ENCODE results near the gene EHBP1L1. TPM values are rescaled to one million over a fixed set of nuclear protein-coding genes. Genes with fewer than 3 reads are reported as not detected.

The EHBP1L1 gene
- total RNA-seq, 2 experiments from 2014 or later: 88.3 to 98.8 TPM

DNA sequence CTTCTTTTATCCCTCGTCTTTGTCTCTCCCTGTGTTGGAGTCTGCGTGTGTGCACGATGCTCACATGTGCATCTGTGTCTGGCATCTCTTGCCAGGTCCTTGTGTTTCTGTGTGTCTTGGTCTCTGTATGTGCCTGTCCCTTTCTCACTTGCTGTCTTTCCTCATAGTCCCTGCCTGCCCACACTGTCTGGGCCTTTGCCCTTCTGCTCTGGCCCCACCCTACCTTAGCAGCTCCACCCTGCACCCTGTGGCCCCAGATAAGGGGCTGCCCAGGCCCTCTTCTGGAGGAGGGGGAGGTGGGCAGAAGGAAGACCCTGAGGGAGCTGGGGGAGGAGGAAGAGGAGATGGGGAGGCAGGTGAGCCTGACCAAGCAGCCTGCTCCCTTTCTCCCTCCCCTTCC lies 2.8 kb downstream of the EHBP1L1 start:
- ChIA-PET POLR2A (no interaction called here), CTCF (interaction anchor here (1.1 to 2.9 kb wide), 2 partner anchors 15 to 37 kb away, joined by 3 to 13 read pairs; no protein-coding TSS in a partner anchor)
- peak overlapping the region; percentile 90 for H3K4me3 Mint-ChIP-seq
- H3K9me3 Mint-ChIP-seq (ENCODE audit: low read depth): no peaks in the 10 kb centered on the region
- intact Hi-C loops (cut with DNase I, micrococcal nuclease): loop anchor here in 1 of 2 experiments (5.0 kb wide), 1 partner anchor 84 kb away; the partner anchor contains the start of gene RELA
- no peaks in the 10 kb centered on the region for H3K27me3 Mint-ChIP-seq
- H3K36me3 Mint-ChIP-seq (ENCODE audit: low read depth): peaks cover 52% of the 10 kb centered on the region
- peaks cover 29% of the 10 kb centered on the region for H3K4me1 Mint-ChIP-seq
- ATAC-seq (no peak), DNase-seq (no peak)
- H3K27ac Mint-ChIP-seq: peak overlapping the region; percentile 2

- Mint-ChIP-seq H3K27ac (no peak overlapping the region), H3K9me3 (ENCODE audit: low read depth) (no peaks in the 10 kb centered on the region), H3K4me3 (no peak overlapping the region), H3K27me3 (no peaks in the 10 kb centered on the region), H3K4me1 (peaks cover 28% of the 10 kb centered on the region), H3K36me3 (ENCODE audit: low read depth) (peaks cover 52% of the 10 kb centered on the region)
- ATAC-seq (no peak), DNase-seq (no peak)
- ChIA-PET CTCF (interaction anchor here (0.6 to 1.1 kb wide), 2 partner anchors 37 to 165 kb away, joined by 3 read pairs; no protein-coding TSS in a partner anchor), POLR2A (no interaction called here)
- intact Hi-C loops (cut with DNase I, micrococcal nuclease): loop anchor here in 1 of 2 experiments (5.0 kb wide), 1 partner anchor 83 kb away; the partner anchor contains the start of gene RELA
Measured at GRCh38 chr11:65579291-65579690, 3.4 kb downstream of the EHBP1L1 start.

GRCh38 chr11:65580031-65580692 lies 4.3 kb downstream of the EHBP1L1 start:
- ChIA-PET CTCF (no interaction called here), POLR2A (no interaction called here)
- Mint-ChIP-seq H3K27me3 (no peaks in the 10 kb centered on the region), H3K36me3 (ENCODE audit: low read depth) (peaks cover 53% of the 10 kb centered on the region), H3K4me1 (peaks cover 22% of the 10 kb centered on the region), H3K9me3 (ENCODE audit: low read depth) (no peaks in the 10 kb centered on the region), H3K27ac (no peak overlapping the region), H3K4me3 (no peak overlapping the region)
- intact Hi-C loops (cut with DNase I, micrococcal nuclease): no loop called here
- DNase-seq (no peak), ATAC-seq (no peak)

DNA sequence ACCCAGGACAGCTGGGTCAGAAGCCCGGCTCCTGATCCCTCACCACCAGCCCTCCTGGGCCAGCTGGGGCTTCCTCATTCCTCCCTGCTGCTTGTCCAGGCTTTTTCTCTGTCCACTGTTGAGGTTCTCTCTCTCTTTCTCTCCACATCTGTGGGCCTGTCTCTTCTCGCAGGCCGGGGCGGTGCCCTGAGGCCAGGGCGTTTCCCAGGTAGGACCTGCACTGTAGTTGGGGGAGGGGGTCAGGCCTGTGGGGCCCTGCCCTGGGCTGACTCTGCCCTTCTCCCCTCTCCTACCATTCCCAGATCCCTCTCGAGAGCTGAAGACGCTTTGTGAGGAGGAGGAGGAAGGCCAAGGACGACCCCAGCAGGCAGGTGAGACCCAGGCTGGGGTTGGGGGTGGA lies 4.9 kb downstream of the EHBP1L1 start:
- H3K36me3 Mint-ChIP-seq (ENCODE audit: low read depth): peaks cover 51% of the 10 kb centered on the region
- H3K4me1 Mint-ChIP-seq: peaks cover 18% of the 10 kb centered on the region
- intact Hi-C loops (cut with DNase I, micrococcal nuclease): no loop called here
- no peak overlapping the region for H3K27ac Mint-ChIP-seq
- ChIA-PET CTCF (interaction anchor here (0.9 kb wide), 1 partner anchor 36 kb away, joined by 3 read pairs; no protein-coding TSS in a partner anchor), POLR2A (no interaction called here)
- DNase-seq (no peak), ATAC-seq (no peak)
- no peak overlapping the region for H3K4me3 Mint-ChIP-seq
- no peaks in the 10 kb centered on the region for H3K9me3 Mint-ChIP-seq (ENCODE audit: low read depth)
- no peaks in the 10 kb centered on the region for H3K27me3 Mint-ChIP-seq

GRCh38 chr11:65581928-65582327 lies 6.1 kb downstream of the EHBP1L1 start:
- ATAC-seq (no peak), DNase-seq (no peak)
- H3K36me3 Mint-ChIP-seq (ENCODE audit: low read depth): peaks cover 56% of the 10 kb centered on the region
- H3K27ac Mint-ChIP-seq: no peak overlapping the region
- POLR2A ChIA-PET: interaction anchor here (0.6 kb wide), 1 partner anchor 33 kb away, joined by 7 read pairs; no protein-coding TSS in a partner anchor
- intact Hi-C loops (cut with DNase I, micrococcal nuclease): no loop called here
- H3K27me3 Mint-ChIP-seq: no peaks in the 10 kb centered on the region
- no peak overlapping the region for H3K4me3 Mint-ChIP-seq
- H3K4me1 Mint-ChIP-seq: peaks cover 25% of the 10 kb centered on the region
- CTCF ChIA-PET: interaction anchor here (0.7 kb wide), 1 partner anchor 8 kb away, joined by 4 read pairs; no protein-coding TSS in a partner anchor
- no peaks in the 10 kb centered on the region for H3K9me3 Mint-ChIP-seq (ENCODE audit: low read depth)

- Mint-ChIP-seq H3K9me3 (ENCODE audit: low read depth) (no peaks in the 10 kb centered on the region), H3K27me3 (no peaks in the 10 kb centered on the region), H3K36me3 (ENCODE audit: low read depth) (peaks cover 62% of the 10 kb centered on the region), H3K4me3 (no peak overlapping the region), H3K4me1 (peaks cover 31% of the 10 kb centered on the region), H3K27ac (peak overlapping the region; percentile 37)
- intact Hi-C loops (cut with DNase I, micrococcal nuclease): no loop called here
- DNase-seq (no peak), ATAC-seq (no peak)
- ChIA-PET POLR2A (no interaction called here), CTCF (interaction anchor here (1.1 to 1.8 kb wide), 2 partner anchors 10 to 12 kb away, joined by 3 to 5 read pairs; no protein-coding TSS in a partner anchor)
Measured at GRCh38 chr11:65583589-65583988, 7.7 kb downstream of the EHBP1L1 start.

- no peak overlapping the region for H3K27ac Mint-ChIP-seq
- no peak overlapping the region for H3K4me3 Mint-ChIP-seq
- peaks cover 35% of the 10 kb centered on the region for H3K4me1 Mint-ChIP-seq
- no peaks in the 10 kb centered on the region for H3K9me3 Mint-ChIP-seq (ENCODE audit: low read depth)
- H3K36me3 Mint-ChIP-seq (ENCODE audit: low read depth): peaks cover 59% of the 10 kb centered on the region
- intact Hi-C loops (cut with DNase I, micrococcal nuclease): no loop called here
- DNase-seq (no peak), ATAC-seq (no peak)
- ChIA-PET POLR2A (no interaction called here), CTCF (interaction anchor here (1.1 to 1.8 kb wide), 2 partner anchors 9 to 13 kb away, joined by 3 to 5 read pairs; no protein-coding TSS in a partner anchor)
- H3K27me3 Mint-ChIP-seq: no peaks in the 10 kb centered on the region
Measured at GRCh38 chr11:65584106-65584505, 8.3 kb downstream of the EHBP1L1 start.

DNA sequence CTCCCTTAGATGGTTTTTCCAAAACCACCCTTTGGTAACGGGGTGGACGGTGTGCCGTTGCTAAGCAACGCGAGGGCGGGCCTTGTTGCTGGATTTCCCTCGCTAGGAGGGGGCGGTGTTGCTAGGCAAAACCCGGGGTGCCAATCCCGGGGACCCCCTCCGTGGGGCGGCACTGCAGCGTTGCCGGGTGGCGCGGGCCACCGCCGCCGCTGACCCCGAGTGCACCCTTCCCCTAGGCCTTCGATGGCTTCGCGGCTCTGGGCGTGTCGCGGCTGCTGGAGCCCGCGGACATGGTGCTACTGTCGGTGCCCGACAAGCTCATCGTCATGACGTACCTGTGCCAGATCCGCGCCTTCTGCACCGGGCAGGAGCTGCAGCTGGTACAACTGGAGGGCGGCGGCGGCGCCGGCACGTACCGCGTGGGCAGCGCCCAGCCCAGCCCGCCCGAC lies 8.9 kb downstream of the EHBP1L1 start:
- Mint-ChIP-seq H3K9me3 (ENCODE audit: low read depth) (no peaks in the 10 kb centered on the region), H3K4me3 (no peak overlapping the region), H3K36me3 (ENCODE audit: low read depth) (peaks cover 53% of the 10 kb centered on the region), H3K27me3 (no peaks in the 10 kb centered on the region), H3K4me1 (peaks cover 37% of the 10 kb centered on the region), H3K27ac (no peak overlapping the region)
- DNase-seq (no peak), ATAC-seq (no peak)
- CTCF ChIA-PET: interaction anchor here (0.9 to 1.8 kb wide), 3 partner anchors 8 to 13 kb away, joined by 3 to 5 read pairs (median 3); no protein-coding TSS in a partner anchor
- POLR2A ChIA-PET: interaction anchor here (1.1 kb wide), 1 partner anchor 9 kb away, joined by 4 read pairs; no protein-coding TSS in a partner anchor
- intact Hi-C loops (cut with DNase I, micrococcal nuclease): loop anchor here in 1 of 2 experiments (5.0 kb wide), 1 partner anchor 217 kb away; no protein-coding TSS in a partner anchor

GRCh38 chr11:65585396-65586246 lies 9.8 kb downstream of the EHBP1L1 start:
- Mint-ChIP-seq H3K4me3 (no peak overlapping the region), H3K36me3 (ENCODE audit: low read depth) (peaks cover 52% of the 10 kb centered on the region), H3K27ac (peak overlapping the region; percentile 65), H3K9me3 (ENCODE audit: low read depth) (no peaks in the 10 kb centered on the region), H3K4me1 (peaks cover 39% of the 10 kb centered on the region), H3K27me3 (no peaks in the 10 kb centered on the region)
- DNase-seq: no peak
- ChIA-PET POLR2A (interaction anchor here (1.1 kb wide), 1 partner anchor 8 kb away, joined by 4 read pairs; no protein-coding TSS in a partner anchor), CTCF (interaction anchor here (0.9 to 5.0 kb wide), 4 partner anchors 8 to 45 kb away, joined by 3 to 56 read pairs (median 27); partner anchors contain the start of gene EHBP1L1)
- ATAC-seq: no peak
- intact Hi-C loops (cut with DNase I, micrococcal nuclease): loop anchor here in 1 of 2 experiments (5.0 kb wide), 1 partner anchor 218 kb away; no protein-coding TSS in a partner anchor

- H3K27me3 Mint-ChIP-seq: no peaks in the 10 kb centered on the region
- DNase-seq: no peak
- peaks cover 47% of the 10 kb centered on the region for H3K36me3 Mint-ChIP-seq (ENCODE audit: low read depth)
- ChIA-PET CTCF (interaction anchor here (0.9 to 5.0 kb wide), 5 partner anchors 10 to 52 kb away, joined by 3 to 56 read pairs (median 12); partner anchors contain the start of gene EHBP1L1), POLR2A (no interaction called here)
- H3K9me3 Mint-ChIP-seq (ENCODE audit: low read depth): no peaks in the 10 kb centered on the region
- H3K27ac Mint-ChIP-seq: peak overlapping the region; percentile 65
- intact Hi-C loops (cut with DNase I, micrococcal nuclease): loop anchor here in 1 of 2 experiments (5.0 kb wide), 1 partner anchor 219 kb away; no protein-coding TSS in a partner anchor
- peaks cover 39% of the 10 kb centered on the region for H3K4me1 Mint-ChIP-seq
- no peak overlapping the region for H3K4me3 Mint-ChIP-seq
- ATAC-seq: no peak
Measured at GRCh38 chr11:65586247-65586630, 10.4 kb downstream of the EHBP1L1 start.

GRCh38 chr11:65586676-65587075 lies 10.8 kb downstream of the EHBP1L1 start:
- Mint-ChIP-seq H3K27ac (peak overlapping the region; percentile 65), H3K4me1 (peaks cover 39% of the 10 kb centered on the region), H3K27me3 (no peaks in the 10 kb centered on the region), H3K4me3 (no peak overlapping the region), H3K9me3 (ENCODE audit: low read depth) (no peaks in the 10 kb centered on the region), H3K36me3 (ENCODE audit: low read depth) (peaks cover 44% of the 10 kb centered on the region)
- intact Hi-C loops (cut with DNase I, micrococcal nuclease): loop anchor here in 1 of 2 experiments (5.0 kb wide), 1 partner anchor 219 kb away; no protein-coding TSS in a partner anchor
- ATAC-seq (no peak), DNase-seq (no peak)
- CTCF ChIA-PET: interaction anchor here (0.9 to 5.0 kb wide), 6 partner anchors 10 to 52 kb away, joined by 3 to 56 read pairs (median 10); partner anchors contain the start of gene EHBP1L1
- POLR2A ChIA-PET: no interaction called here

All from activated CD4-positive, alpha-beta T cell treated with anti-CD3 and anti-CD28 coated beads for 36 hours (primary cell).